SK-N-SH (cell line): ENCODE measurements around the gene TAF5L. TPM values are rescaled to one million over a fixed set of nuclear protein-coding genes. Genes with fewer than 3 reads are reported as not detected.

Experiments used
- CTCF ChIA-PET: fragments of 300-600, 350-600 bp; formaldehyde crosslinking; extraction: SDS; loops from one replicate; lab custom pipeline; 2021; lab: Yijun Ruan, JAX
- POLR2A ChIA-PET: fragments of 350-600 bp; sonication (Branson Sonifier 250); formaldehyde crosslinking; extraction: SDS; loops from one replicate; lab custom pipeline; 2020; ENCODE audit warnings: antibody characterized with exemption, inconsistent platforms; lab: Yijun Ruan, JAX
- DNase-seq: peaks from one replicate; pipeline ENCODE4 v3.0.0; 2012
- H2AFZ ChIP-seq: fragments of 200-600 bp; sonication (generic); 2 replicates; pipeline ENCODE4 v1.8.1; 2016; ENCODE audit warnings: antibody characterized with exemption, mild to moderate bottlenecking, low read depth
- H3F3A ChIP-seq: fragments of 200-600 bp; sonication (generic); replicated peaks from 2 replicates; pipeline ENCODE3; 2016; ENCODE audit warnings: antibody characterized with exemption, mild to moderate bottlenecking; ENCODE audit not compliant: insufficient read depth
- H3K27ac ChIP-seq, 2 experiments: fragments of 200-500 bp in 1 of 2; fragments of 200-600 bp in 1 of 2; sonication (Bioruptor generic) in 1 of 2; sonication (generic), shearing (Covaris generic) in 1 of 2; 2 replicates each; pipeline versions ENCODE4 v1.5.1 to v1.6.1; 2014 to 2016; ENCODE audit warnings: low read depth in 2 of 2, inconsistent platforms in 1 of 2, low read length in 1 of 2, mild to moderate bottlenecking in 1 of 2, mixed read lengths in 1 of 2
- H3K27me3 ChIP-seq: fragments of 200-600 bp; sonication (generic), shearing (Covaris generic); 2 replicates; pipeline ENCODE4 v1.6.1; 2016; ENCODE audit warnings: mixed run types; ENCODE audit not compliant: insufficient read depth
- H3K36me3 ChIP-seq, 2 experiments: fragments of 200-500 bp in 1 of 2; fragments of 200-600 bp in 1 of 2; sonication (Bioruptor generic) in 1 of 2; sonication (generic) in 1 of 2; replicated peaks in 1 of 2; 2 replicates each; pipeline versions ENCODE3 to v1.5.1; 2014 to 2016; ENCODE audit warnings: low read length in 1 of 2, mild to moderate bottlenecking in 1 of 2; ENCODE audit not compliant: insufficient read depth in 2 of 2, control insufficient read depth in 1 of 2
- H3K4me1 ChIP-seq, 2 experiments: fragments of 200-500 bp in 1 of 2; fragments of 200-600 bp in 1 of 2; sonication (Bioruptor generic) in 1 of 2; sonication (generic), shearing (Covaris generic) in 1 of 2; 2 replicates each; pipeline versions ENCODE4 v1.5.1 to v1.6.1; 2014 to 2016; ENCODE audit warnings: low read depth in 1 of 2, low read length in 1 of 2, mixed run types in 1 of 2; ENCODE audit not compliant: insufficient read depth in 2 of 2, control insufficient read depth in 1 of 2
- H3K4me2 ChIP-seq: fragments of 200-600 bp; sonication (generic), shearing (Covaris generic); 2 replicates; pipeline ENCODE4 v1.6.1; 2017; ENCODE audit warnings: mixed run types
- H3K4me3 ChIP-seq, 2 experiments: fragments of 200-500 bp in 1 of 2; fragments of 200-600 bp in 1 of 2; sonication (Bioruptor generic) in 1 of 2; sonication (generic), shearing (Covaris generic) in 1 of 2; 2 replicates each; pipeline versions ENCODE4 v1.5.1 to v1.8.1; 2014 to 2016; ENCODE audit warnings: low read depth in 2 of 2, inconsistent platforms in 1 of 2, low read length in 1 of 2, mild to moderate bottlenecking in 1 of 2, mixed read lengths in 1 of 2, moderate library complexity in 1 of 2
- H3K79me2 ChIP-seq: fragments of 200-600 bp; sonication (generic); 2 replicates; pipeline ENCODE4 v1.8.1; 2017; ENCODE audit warnings: mild to moderate bottlenecking; ENCODE audit not compliant: insufficient read depth
- H3K9ac ChIP-seq: fragments of 200-600 bp; sonication (generic); 2 replicates; pipeline ENCODE4 v1.6.1; 2017; ENCODE audit warnings: mixed run types
- H3K9me2 ChIP-seq: fragments of 200-600 bp; sonication (generic); 2 replicates; pipeline ENCODE4 v1.6.1; 2017; ENCODE audit warnings: mixed run types
- H3K9me3 ChIP-seq: fragments of 200-600 bp; sonication (generic); 2 replicates; pipeline ENCODE4 v1.6.1; 2017; ENCODE audit warnings: mixed run types, mild to moderate bottlenecking, moderate library complexity
- H4K20me1 ChIP-seq: fragments of 200-600 bp; sonication (generic); 2 replicates; pipeline ENCODE4 v1.6.1; 2017; ENCODE audit warnings: mild to moderate bottlenecking, mixed run types; ENCODE audit not compliant: insufficient read depth
- GATA2 ChIP-seq: sonication (generic); formaldehyde crosslinking; IDR thresholded peaks from 2 replicates; pipeline ENCODE4 v1.5.0; 2020; ENCODE audit warnings: mild to moderate bottlenecking, missing genetic modification reagents
- JUND ChIP-seq: IDR thresholded peaks from 2 replicates; pipeline ENCODE4 v1.4.0; 2012
- MEF2A ChIP-seq: IDR thresholded peaks from 2 replicates; pipeline ENCODE4 v1.4.0; 2012; ENCODE audit warnings: low read depth, borderline replicate concordance
- NFIC ChIP-seq: IDR thresholded peaks from 2 replicates; pipeline ENCODE4 v1.4.0; 2012; ENCODE audit warnings: borderline replicate concordance
- SMC3 ChIP-seq: IDR thresholded peaks from 2 replicates; pipeline ENCODE4 v1.6.1; 2012; ENCODE audit warnings: low read depth, low read length, improper control_type of control experiment
- TAF1 ChIP-seq: IDR thresholded peaks from 2 replicates; pipeline ENCODE4 v1.6.1; 2012; ENCODE audit warnings: low read depth, mild to moderate bottlenecking, low read length, moderate library complexity, borderline replicate concordance
- WGBS: methylation state at CpG from one replicate; pipeline ENCODE4 v1.1.6; 2017; ENCODE audit warnings: low lambda C conversion rate; 5-methylcytosine and 5-hydroxymethylcytosine counted together
- polyA plus RNA-seq, 3 experiments: library from polyadenylated mRNA; depleted of rRNA; stranded (reverse); fragments of >200 nt; gene quantifications; 2 replicates each; pipeline ENCODE4 v1.2.3, GENCODE V29; 2012
- TF ChIP-seq, protein P1 (sequence below): IDR thresholded peaks from 2 replicates; pipeline ENCODE4; 2012
- TF ChIP-seq, protein P2 (sequence below): IDR thresholded peaks from 2 replicates; pipeline ENCODE4 v1.4.0; 2012; ENCODE audit warnings: low read depth, borderline replicate concordance
- TF ChIP-seq, protein P3 (sequence below): IDR thresholded peaks from 2 replicates; pipeline ENCODE4 v1.4.0; 2012; ENCODE audit warnings: low read depth, borderline replicate concordance
- TF ChIP-seq, protein P4 (sequence below): fragments of 150-350 bp; IDR thresholded peaks from 2 replicates; pipeline ENCODE4 v1.6.1; 2017; ENCODE audit warnings: antibody characterized with exemption, low read length, low read depth, borderline replicate concordance
- TF ChIP-seq, protein P5 (sequence below): fragments of 200-600 bp; sonication (generic); IDR thresholded peaks from 2 replicates; pipeline ENCODE4 v1.6.1; 2017; ENCODE audit warnings: antibody characterized with exemption, mild to moderate bottlenecking, moderate library complexity

The TAF5L gene
- polyA plus RNA-seq, 1 of the 3 experiments (the other 2 are of a cell fraction): 17.1 TPM

DNA sequence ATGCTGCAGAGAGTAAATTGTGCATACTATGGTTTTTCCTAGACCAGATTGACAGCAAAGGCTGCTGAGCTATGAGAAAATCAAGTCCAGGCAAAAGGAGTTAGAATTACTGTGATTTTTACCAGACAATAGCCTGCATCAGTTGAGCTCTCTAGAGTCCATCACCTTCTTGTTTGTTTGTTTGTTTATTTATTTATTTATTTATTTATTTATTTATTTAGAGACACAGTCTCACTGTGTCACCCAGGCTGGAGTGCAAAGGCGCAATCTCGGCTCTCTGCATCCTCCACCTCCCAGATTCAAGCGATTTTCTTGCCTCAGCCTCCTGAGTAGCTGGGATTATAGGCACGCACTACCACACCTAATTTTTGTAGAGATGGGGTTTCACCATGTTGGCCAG is 43.2 kb downstream of the TAF5L start:
- Histone ChIP-seq H3K27ac (no peak overlapping the region), H2AFZ (no peak overlapping the region), H4K20me1 (no peaks in the 10 kb centered on the region), H3K4me1 (peaks cover 0 to 8% of the 10 kb centered on the region in 2 experiments; a peak in 1 of 4 replicates), H3K4me3 (no peak overlapping the region), H3F3A (no peaks in the 10 kb centered on the region), H3K9me3 (no peaks in the 10 kb centered on the region), H3K79me2 (no peaks in the 10 kb centered on the region), H3K27me3 (no peaks in the 10 kb centered on the region), H3K36me3 (no peaks in the 10 kb centered on the region), H3K9me2 (no peaks in the 10 kb centered on the region), H3K9ac (no peak overlapping the region), H3K4me2 (no peak overlapping the region)
- CTCF ChIA-PET: interaction anchor here (1.8 kb wide), 1 partner anchor 24 kb away, joined by 8 read pairs; the partner anchor contains the start of gene ABCB10
- POLR2A ChIA-PET: no interaction called here
- DNase-seq: no peak
- WGBS: 93% methylated on average over 4 of the region's 4 CpGs
- TF ChIP-seq JUND (no peak), MEF2A (no peak)
- TF ChIP-seq, protein P1, sequence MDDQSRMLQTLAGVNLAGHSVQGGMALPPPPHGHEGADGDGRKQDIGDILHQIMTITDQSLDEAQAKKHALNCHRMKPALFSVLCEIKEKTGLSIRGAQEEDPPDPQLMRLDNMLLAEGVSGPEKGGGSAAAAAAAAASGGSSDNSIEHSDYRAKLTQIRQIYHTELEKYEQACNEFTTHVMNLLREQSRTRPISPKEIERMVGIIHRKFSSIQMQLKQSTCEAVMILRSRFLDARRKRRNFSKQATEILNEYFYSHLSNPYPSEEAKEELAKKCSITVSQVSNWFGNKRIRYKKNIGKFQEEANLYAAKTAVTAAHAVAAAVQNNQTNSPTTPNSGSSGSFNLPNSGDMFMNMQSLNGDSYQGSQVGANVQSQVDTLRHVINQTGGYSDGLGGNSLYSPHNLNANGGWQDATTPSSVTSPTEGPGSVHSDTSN: no peak
- TF ChIP-seq, protein P2, sequence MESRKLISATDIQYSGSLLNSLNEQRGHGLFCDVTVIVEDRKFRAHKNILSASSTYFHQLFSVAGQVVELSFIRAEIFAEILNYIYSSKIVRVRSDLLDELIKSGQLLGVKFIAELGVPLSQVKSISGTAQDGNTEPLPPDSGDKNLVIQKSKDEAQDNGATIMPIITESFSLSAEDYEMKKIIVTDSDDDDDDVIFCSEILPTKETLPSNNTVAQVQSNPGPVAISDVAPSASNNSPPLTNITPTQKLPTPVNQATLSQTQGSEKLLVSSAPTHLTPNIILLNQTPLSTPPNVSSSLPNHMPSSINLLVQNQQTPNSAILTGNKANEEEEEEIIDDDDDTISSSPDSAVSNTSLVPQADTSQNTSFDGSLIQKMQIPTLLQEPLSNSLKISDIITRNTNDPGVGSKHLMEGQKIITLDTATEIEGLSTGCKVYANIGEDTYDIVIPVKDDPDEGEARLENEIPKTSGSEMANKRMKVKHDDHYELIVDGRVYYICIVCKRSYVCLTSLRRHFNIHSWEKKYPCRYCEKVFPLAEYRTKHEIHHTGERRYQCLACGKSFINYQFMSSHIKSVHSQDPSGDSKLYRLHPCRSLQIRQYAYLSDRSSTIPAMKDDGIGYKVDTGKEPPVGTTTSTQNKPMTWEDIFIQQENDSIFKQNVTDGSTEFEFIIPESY: no peak

DNA sequence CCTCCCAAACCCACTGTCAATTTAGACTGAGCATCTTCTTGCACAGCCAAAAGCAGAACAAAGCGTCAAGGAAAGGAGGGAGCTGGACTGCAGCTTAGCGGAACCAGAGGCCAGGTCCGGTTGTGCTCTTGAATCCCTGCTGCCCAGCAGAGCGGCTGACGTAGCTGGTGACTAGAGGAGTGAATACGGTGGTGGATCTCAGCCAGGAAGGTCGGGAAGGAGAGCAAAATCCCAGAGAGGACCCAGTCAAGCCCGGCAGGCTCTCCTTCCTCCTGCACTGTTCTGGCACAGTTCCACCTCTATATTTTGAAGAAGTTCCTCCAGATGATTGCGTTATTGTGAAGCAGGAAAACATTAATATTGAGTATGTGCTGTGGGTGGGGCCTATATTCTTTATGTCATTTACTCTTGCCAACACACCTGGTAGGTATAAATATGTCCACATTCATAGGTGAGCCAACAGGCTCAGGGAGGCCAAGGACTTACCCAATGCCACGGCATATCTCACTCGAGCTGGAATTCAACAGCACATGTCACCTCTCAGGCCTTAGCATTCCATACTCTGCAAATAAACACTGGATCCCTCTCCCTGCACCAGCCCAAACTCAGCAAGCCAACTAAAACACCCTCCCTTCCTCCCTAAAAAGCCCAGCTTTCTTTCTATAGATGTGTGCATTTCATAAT is 43.8 kb downstream of the TAF5L start:
- Histone ChIP-seq H3K9me2 (no peaks in the 10 kb centered on the region), H3K79me2 (no peaks in the 10 kb centered on the region), H2AFZ (no peak overlapping the region), H3K4me1 (peaks cover 0 to 8% of the 10 kb centered on the region in 2 experiments; a peak in 1 of 4 replicates), H3K27me3 (no peaks in the 10 kb centered on the region), H3F3A (no peaks in the 10 kb centered on the region), H3K9me3 (no peaks in the 10 kb centered on the region), H4K20me1 (no peaks in the 10 kb centered on the region), H3K4me3 (no peak overlapping the region), H3K4me2 (no peak overlapping the region), H3K27ac (no peak overlapping the region), H3K9ac (no peak overlapping the region), H3K36me3 (no peaks in the 10 kb centered on the region)
- TF ChIP-seq JUND (no peak), NFIC (no peak), GATA2 (CRISPR knock-in tag) (no peak), TAF1 (no peak), SMC3 (no peak)
- TF ChIP-seq, protein P3, sequence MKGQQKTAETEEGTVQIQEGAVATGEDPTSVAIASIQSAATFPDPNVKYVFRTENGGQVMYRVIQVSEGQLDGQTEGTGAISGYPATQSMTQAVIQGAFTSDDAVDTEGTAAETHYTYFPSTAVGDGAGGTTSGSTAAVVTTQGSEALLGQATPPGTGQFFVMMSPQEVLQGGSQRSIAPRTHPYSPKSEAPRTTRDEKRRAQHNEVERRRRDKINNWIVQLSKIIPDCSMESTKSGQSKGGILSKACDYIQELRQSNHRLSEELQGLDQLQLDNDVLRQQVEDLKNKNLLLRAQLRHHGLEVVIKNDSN: no peak
- TF ChIP-seq, protein P4, sequence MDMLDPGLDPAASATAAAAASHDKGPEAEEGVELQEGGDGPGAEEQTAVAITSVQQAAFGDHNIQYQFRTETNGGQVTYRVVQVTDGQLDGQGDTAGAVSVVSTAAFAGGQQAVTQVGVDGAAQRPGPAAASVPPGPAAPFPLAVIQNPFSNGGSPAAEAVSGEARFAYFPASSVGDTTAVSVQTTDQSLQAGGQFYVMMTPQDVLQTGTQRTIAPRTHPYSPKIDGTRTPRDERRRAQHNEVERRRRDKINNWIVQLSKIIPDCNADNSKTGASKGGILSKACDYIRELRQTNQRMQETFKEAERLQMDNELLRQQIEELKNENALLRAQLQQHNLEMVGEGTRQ: no peak
- TF ChIP-seq, protein P5, sequence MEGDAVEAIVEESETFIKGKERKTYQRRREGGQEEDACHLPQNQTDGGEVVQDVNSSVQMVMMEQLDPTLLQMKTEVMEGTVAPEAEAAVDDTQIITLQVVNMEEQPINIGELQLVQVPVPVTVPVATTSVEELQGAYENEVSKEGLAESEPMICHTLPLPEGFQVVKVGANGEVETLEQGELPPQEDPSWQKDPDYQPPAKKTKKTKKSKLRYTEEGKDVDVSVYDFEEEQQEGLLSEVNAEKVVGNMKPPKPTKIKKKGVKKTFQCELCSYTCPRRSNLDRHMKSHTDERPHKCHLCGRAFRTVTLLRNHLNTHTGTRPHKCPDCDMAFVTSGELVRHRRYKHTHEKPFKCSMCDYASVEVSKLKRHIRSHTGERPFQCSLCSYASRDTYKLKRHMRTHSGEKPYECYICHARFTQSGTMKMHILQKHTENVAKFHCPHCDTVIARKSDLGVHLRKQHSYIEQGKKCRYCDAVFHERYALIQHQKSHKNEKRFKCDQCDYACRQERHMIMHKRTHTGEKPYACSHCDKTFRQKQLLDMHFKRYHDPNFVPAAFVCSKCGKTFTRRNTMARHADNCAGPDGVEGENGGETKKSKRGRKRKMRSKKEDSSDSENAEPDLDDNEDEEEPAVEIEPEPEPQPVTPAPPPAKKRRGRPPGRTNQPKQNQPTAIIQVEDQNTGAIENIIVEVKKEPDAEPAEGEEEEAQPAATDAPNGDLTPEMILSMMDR: no peak
- CTCF ChIA-PET: interaction anchor here (1.8 kb wide), 1 partner anchor 24 kb away, joined by 8 read pairs; the partner anchor contains the start of gene ABCB10
- no peak for DNase-seq
- POLR2A ChIA-PET: no interaction called here
- 73% methylated on average over 10 of the region's 11 CpGs for WGBS
